Suppressor macrophage treated with lipopolysaccharide for 1 hour (primary cell): Measurements from ENCODE around the gene FAM81A.

Experiments
- DNase-seq, 3 donors: peaks; one replicate each; pipeline ENCODE4 v3.0.0-alpha.2; 2020 to 2022

The FAM81A gene

DNA sequence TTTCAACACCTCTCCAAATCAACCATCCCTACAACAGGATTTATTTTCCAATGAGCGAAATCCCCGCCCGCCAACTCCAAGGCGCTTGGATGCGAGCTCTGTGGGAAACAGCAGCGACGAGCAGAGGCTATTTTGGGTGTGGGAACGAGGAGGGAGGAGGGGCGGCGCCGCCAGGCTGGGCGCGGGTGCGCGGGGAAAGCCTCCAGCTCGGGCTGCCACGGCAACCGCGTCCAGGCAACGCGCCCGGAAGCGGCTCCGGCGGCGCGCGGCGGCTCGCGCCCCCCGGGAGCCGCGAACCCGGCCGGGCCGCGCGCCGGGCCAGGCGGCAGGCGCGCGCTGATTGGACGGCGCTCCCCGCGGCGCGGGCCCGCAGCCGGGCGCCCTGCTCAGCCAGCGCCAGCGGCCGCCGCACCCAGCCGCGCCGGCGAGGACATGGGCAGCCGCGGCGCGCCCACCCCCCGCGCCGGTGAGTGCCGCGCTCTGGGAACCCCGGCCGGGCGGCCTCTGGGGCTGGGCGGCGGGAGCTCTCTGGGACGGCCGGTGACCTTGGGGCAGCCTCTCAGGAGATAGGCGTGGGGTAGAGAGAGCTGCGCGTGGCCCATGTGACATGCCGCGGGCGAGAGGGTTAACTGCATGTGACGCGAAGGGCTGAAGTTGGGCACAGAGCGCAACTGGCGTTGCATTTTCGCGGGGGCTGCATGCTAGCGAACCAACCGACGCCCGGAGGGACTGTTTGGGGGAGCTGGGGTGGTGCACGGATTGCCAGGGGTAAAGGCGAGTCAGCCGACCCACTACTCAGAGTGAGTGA, at the start of gene FAM81A:
FAM81A (plus strand) TSS at position 370 of the 808 bp plus-strand sequence. CDS start 20,441 bp downstream, outside the sequence.
- peak; percentile 68 to 91 (median 80) for DNase-seq

DNA sequence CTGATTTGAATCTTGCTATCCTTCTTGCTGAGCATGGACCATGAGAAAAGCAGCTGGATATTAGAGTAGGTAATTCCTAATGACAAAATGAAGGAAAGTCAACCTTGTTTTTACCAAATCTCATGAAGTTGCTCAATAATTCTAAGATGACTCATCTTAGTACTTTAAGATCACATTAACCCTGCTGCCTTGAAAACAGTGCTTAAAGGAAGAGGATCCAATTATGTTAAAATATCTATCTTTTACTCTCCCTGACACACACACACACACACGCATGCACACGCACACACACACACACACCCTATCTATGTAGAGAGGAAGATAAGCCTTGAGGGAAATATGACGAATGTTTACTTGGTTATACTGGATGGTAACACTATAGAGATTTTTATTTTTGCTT, 49.3 kb upstream of the FAM81A start:
- DNase-seq = peak in 2 of 3 donors; percentile 75 to 78

DNA sequence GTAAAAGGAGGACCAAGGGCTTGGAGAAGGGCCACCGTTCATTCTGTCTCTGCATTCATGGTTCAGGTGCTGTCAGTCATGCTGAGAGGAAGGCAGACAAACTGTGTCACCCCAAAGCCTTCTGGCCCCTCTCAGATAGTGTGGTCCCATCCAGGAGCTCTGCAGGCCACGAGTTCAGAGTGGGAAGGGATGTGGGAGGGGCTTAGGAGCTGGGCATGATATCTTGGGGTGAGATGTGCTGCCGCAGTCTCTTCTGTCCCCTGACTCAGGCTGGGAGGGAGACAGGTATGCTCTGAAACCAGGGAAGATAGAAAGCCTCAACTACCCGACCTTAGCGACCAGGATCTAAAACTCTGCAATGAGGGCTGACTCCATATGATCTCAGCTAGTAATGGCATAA, 45.7 kb upstream of the FAM81A start:
- no peak for DNase-seq

DNA sequence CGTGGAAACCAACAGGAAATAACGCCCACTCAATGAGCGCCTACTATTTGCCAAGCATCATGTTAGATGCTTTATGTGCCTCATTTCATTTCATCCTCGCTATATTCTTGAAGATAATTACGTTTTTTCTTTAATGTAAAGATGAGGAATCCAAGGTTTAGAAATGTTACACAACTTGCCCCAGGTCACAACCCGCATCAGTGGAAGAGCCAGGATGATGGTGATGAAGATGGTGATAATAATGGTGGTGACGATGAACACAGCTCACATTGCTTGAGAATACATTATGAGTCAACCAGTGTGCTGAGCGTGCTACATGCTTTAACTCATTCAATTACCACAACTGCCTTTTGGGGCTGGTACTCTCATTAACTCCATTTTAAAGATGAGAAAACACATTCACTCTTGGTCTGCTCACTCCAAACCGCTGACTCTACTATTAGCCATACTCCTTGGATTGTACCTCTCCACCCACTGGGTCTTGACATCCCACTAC, 43.8 kb upstream of the FAM81A start:
- DNase-seq = peak in 1 of 3 donors; percentile 23

DNA sequence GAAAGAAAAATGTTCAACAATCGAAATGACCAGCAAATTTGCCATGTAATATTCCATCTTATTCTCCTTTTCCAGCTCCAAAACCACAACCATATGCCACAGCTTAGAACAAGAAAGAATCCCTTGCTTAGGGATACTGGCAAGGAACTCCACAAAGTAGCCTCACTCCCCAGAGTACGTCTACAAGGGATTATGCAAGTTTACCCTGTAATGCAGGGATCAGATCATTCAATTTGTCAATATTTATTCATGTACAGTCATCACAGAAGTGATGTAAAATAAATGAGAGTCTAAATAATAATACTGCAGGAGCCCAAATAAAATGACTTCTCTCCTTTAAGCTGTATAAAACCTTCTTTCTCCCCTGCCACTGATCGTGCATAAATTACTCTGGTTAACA, 41.8 kb upstream of the FAM81A start:
- peak in 1 of 3 donors; percentile 19 for DNase-seq

DNA sequence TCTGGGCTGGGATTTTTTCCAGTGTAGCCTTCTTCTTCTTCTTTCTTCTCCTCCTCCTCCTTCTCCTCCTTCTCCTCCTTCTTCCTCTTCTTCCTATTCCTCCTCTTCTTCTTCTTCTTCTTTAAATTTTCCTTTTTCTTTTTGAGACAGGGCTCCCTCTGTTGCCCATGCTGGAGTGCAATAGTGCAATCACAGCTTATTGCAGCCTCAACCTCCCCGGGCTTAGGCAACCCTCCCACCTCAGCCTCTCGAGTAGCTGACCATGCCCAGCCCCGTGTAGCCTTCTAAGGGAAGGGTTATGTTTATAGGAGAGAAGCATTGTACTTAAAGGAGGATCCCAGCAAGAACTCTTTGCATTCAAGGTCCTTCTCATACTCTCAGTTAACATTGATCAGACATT, 41.3 kb upstream of the FAM81A start:
- DNase-seq = peak in 2 of 3 donors; percentile 17 to 45

DNA sequence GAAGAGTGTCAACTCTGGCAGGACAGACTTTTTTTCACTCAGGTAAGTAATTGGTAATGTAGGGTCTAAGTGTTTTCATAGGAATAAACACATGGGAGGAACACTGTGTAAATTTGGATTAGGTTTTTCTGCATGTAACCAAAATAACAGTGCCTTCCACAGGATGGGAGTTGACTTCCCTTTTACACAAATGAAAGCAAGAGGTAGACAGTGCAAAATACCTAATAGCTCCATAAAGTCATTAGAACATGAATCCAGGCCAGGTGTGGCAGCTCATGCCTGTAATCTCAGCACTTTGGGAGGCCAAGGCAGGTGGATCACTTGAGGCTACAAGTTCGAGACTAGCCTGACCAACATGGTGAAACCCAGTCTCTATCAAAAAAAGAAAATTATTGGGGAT, 39.8 kb upstream of the FAM81A start:
- peak in 1 of 3 donors; percentile 17 for DNase-seq

DNA sequence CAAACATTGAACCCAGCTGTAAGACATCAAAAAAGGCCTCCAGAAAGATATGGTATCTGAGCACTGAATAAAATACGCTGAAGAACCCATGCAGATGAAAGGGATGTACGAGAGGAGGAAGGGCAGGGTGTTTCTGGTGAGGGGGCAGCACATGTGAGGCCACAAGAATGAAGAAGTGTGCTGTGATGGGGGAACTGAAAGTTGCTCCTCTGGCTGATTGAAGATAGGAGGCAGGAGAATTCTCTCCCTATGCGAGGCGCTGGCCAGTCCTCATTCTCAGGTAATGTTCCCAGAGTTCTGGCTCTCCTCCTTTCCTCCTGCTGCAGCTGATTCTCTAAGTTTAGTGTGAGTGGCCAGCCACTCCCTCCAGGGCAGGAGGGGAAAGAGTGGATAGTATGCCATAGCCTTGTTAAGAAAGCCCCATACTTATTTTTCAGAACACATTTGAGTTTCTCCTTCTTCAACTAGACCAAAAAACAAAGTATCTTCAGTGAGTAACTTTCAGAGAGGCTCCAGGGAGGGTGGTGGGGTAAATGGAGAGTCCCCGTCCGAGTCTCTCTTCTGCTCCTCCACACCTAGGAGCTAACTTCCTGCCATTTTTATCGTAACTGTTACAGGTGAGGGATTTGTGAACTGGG, 38.4 kb upstream of the FAM81A start:
- DNase-seq = peak; percentile 77 to 81 (median 77)

DNA sequence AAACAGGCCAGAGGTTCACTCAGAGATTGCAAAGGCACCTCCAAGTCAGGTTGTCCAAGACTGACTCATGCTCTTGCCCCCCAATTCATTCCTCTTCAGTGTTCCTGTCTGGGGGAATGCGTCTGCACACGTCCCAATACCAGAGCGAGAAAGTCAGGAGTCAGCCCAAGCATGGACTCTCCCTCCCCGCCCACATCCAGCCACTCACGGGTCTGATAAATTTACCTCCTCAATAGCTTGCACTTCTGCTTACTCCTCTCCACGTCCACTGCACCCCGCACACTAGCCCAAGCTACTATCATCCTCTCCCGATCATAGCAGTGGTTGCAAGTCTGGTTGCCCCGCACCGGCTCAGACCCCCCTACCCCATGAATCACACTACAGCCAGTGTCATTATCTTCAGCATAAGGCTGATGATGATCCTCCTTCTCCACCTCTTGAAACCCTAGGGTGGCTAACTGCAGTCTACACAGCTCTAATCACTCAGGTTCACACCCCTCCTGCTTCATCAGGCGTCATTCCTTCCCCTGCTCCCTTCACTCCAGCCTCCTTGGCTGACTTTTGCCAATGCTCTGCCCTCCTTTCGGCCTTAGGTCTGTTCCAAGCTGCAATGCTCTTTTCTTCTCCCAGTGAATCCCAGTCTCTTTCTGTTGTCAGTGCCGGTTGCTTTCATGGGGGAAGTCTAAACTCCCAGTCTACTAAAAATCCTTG, 37.7 kb upstream of the FAM81A start:
- peak; percentile 43 to 63 (median 44) for DNase-seq

DNA sequence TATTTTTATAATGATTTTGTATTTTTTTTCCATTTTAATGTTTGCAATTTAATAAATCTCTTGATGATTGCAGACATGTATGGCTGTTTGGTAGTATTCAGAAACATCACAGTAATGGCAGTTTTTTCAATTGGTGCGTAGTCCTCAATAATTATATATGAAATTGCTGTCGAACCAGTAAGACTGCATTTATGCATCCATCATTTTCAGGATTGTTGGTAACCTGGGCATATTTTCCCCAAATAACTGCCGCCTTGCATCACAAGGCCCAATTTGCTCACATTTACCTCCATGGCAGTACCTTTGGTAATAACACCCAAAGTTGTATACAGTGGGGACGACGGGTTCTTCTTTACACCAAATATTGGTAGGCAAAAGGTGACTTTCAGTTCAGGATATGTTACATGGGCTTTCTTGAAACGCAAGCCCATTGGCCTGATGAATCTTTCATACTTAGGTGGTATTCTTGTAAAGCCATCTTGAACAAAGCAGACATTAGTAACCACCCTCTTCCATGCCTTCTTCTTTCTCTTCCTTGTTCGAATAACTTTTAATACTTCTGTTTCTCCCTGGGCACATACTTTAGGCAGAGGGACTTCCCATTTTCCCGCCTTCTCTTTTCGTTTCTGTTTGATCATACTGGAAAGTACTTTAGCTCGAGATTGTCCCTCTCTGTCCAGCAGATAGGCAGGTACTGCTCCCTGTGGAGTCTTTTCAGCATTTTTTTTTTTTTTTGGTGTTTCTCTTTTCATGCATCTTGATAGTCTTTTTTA, 36.7 kb upstream of the FAM81A start:
- peak; percentile 70 to 88 (median 81) for DNase-seq

DNA sequence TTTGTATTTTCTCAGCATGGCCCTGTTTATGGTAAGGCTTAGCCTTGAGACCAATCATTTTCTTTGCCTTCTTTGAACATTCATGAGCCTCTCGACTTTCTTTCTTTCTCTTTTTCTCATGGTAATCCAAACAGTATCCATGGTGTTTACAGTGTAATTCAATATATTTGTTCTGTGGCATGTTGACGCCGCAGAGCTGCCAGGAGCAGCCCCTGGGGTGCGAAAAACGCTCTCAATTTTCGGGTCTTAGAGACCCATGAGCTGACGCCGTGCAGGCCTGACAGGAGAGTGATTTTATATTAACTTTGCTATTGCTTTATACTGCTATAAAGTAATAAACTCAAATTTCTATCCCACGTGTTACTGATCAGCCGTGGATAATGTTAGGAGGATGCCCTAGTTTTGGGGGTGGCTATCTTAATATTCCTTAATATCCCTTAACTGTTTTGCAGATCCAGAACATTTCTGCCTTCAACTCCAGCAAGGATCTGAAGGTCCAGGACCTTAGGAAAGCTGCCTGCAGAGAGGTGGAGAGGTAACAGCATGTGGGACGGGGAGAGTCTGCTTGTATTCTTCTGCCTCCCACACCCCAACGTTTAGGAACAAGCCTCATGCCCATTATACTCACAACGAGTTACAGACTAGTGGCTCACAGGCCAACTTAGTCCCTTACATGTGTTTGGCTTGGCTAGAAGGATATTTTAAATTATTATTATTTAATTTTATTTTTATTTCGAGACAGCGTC, 36.0 kb upstream of the FAM81A start:
- DNase-seq = peak in 1 of 3 donors; percentile 15

DNA sequence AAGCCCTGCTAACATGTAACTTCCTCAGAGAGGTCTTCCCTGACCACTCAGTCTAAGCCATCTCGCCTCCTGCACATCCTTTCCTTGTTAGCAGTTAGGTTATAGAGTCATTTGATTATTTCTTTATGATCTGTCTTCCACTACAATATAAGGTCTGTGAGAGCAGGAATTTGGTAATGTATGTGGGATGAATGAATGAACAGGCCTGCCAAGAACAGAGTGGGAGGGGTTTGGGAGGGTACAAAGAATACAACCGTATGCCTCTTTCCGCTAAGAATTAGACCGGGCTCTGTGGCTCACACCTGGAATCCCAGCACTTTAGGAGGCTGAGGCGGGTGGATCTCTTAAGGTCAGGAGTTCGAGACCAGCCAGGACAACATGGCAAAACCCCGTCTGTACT, 32.9 kb upstream of the FAM81A start:
- peak in 1 of 3 donors; percentile 17 for DNase-seq

DNA sequence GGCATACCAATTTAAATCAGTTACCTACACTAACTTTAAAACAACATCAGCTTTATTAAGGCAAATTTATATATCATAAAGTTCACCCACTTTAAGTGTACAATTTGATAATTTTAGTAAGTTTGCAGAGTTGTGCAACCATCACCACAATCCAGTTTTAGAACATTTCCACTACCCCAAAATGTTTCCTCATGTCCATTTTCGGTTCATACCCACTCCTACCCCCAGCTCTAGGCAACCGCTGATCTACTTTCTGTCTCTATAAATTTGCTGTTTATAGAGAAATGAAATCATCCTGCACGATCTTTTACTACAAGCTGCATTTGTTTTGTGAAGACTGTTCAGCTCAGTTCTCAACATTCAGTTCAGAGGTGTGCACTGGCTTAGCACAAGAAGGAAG, 31.5 kb upstream of the FAM81A start:
- DNase-seq = peak; percentile 61 to 83 (median 62)

DNA sequence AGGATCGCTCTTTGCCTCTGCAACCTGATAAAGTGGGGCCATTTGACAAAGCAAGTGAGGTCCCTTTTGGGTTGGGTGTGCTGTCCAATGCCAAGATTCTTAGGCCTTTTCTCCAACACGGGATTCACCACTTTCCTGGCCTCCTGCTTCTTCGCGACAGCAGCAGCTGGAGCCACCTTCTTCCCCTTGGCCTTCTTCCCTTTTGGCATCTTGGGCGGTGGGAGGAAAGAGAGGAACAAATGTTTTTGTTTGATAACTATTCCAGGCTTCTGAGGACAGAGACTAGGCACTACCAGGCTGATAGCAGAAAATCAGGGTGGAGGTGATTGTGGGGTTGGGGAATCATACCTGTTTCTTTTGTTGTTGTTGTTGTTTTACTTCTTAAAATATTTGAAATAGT, 30.0 kb upstream of the FAM81A start:
- DNase-seq = peak in 2 of 3 donors; percentile 34 to 42

DNA sequence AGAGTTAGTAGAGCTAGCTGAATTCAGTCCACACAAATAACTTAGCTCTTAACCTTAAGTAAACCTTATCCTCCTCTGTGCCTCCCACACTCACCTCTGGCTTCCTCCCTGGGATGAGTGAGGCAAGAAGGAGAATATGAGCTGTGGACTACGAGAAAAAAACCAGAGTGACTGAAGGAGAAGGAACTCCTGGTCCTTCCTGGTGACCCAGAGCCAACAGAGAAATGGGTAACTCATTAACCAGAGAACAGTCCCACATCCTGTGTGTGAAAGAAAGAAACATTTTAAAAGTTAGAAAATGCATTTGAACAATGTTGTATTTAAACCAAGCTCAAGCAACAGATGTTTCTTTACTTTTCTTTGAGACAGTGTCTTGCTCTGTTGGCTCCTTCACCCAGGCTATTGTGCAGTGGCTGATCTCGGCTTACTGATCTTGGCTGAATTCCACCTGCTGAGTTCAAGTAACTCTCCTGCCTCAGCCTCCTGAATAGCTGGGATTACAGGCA, 27.5 kb upstream of the FAM81A start:
- DNase-seq = peak; percentile 69 to 78 (median 73)

DNA sequence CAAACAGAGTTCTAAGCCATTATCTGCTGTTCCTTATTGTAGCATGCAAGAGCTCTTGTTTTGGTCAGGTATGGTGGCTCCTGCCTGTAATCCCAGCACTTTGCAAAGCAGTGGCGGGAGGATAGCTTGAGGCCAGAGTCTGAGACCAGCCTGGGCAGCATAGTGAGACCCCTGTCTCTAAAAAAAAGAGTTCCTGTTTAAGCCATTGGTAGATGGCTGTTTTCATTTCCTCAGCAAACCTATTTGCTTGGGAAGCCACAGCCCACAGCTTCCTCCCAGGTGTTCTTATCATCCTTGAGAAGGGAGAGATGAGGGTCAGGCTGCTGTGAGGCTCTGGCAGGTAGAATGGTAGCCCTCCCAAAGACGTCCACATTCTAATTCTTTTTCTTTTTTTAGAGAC, 24.4 kb upstream of the FAM81A start:
- no peak for DNase-seq

DNA sequence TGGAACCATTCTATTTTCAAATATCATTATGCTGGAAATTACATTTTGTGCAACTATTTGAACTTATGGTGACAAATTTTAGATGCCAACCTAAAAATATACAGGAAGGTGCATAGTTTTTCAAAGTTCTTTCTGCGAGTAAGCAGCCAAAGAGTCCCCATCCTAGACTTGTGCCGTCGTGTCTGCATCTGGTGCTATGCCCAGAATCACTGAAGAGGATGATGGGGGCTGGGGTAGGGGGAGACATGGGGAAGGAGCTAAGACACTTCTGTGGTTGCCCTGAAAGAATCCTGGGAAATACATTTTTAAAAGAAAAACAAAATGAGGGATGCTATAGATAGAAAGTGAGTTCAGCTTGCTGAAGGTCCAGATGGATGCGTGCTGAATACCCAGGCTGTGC, 21.2 kb upstream of the FAM81A start:
- DNase-seq = no peak

DNA sequence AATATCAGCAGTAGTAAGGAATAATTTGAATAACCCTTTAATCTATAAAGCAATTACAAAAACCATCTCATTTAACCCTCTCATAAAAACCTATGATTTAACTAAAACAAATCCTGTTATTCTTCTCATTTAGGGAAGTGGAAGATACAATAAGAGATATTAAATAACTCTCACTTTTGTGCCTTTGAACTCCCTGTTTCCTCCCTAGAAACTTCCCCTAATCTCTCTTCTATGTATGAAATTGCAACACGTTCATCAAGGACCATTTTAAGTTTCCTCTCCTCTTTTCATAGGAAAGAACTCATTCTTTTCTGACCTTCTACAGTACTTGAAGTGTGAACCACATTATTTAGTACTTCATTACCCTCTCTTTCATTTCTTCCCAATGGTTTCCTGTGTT, 18.8 kb upstream of the FAM81A start:
- peak in 2 of 3 donors; percentile 49 to 54 for DNase-seq

DNA sequence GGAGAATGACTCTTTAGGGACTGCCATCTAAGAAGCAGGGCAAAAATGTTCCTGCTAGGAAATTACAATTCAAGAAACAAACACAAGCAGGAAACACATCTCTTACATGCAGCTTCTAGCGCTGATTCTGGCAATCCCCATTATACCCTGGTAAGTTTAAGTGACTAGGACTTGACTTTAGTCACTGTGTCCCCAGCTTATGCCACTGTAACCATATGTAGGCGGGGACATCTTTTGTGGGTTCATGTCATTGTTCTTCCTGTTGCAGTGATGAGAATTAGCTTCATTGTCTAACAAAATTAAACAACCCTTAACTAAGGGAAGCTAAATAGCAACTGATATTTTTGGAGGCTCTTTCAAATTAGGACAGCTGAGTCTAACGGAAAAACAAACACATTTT, 17.9 kb upstream of the FAM81A start:
- peak in 1 of 3 donors; percentile 59 for DNase-seq

DNA sequence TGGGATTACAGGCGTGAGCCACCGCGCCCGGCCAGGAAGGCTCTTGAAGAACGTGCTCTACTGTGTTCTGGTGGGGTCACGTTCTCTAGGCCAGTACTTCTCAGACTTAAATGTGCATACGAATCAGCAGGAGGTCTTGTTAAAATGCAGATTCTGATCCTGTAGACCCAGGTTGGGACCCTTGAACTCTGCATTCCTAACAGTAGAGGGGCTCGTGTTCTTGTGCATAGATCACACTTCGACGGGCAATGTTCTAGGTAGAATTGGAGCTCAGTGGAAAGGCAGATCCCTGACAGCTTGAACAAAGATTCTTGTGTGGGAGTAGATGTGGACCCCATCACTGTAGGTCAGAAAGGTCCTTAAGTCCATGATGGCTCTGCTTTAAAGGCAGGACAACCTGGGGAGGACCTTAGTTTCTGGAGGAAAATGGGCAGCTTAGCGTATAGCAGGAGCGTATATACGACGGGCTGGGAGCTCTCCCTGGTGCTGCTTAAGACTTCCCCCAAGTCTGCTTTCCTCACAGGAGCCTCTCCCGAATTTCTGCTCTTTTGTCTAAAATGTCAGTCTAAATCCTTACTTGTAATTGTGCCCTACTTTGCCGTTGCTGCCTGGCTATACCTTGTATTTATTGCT, 16.9 kb upstream of the FAM81A start:
- DNase-seq = no peak

DNA sequence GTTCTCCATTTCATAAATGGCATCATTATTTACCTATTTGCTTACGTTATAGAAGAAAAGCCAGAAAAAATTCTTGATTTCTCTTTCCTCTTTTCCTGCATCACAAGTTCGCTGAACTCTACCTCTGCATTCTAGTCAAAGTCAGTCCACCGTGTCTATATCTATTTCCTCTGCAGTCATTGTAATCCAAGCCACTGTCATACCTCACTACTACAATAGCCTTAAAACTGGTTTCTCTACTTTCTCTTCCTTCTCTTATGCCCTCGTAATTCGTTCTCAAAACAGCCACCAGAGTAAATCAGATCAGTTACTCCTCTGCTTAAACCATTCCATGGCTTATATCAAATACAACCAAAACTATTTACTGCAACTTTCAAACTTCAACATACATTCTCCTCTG, 13.4 kb upstream of the FAM81A start:
- no peak for DNase-seq
